HEK293 (cell line): ENCODE measurements around the gene UQCR11.

Experiments used
- HOXA7 ChIP-seq: sonication (generic); formaldehyde crosslinking; IDR thresholded peaks from 2 replicates; pipeline ENCODE4 v1.8.1; 2022; ENCODE audit warnings: missing genetic modification reagents, borderline replicate concordance
- HOXD13 ChIP-seq: sonication (generic); formaldehyde crosslinking; IDR thresholded peaks from 2 replicates; pipeline ENCODE4 v1.8.0; 2022; ENCODE audit warnings: missing genetic modification reagents, borderline replicate concordance
- KLF10 ChIP-seq: fragments of 450-650 bp; IDR thresholded peaks from 2 replicates; pipeline ENCODE4 v1.5.1; 2018; ENCODE audit warnings: missing biosample characterization, mild to moderate bottlenecking, missing genetic modification characterization
- TCF7L2 ChIP-seq: IDR thresholded peaks from 2 replicates; pipeline ENCODE4 v1.6.1; 2011; ENCODE audit warnings: low read depth, mild to moderate bottlenecking, inconsistent platforms, low read length, moderate library complexity, borderline replicate concordance
- ZBTB48 ChIP-seq: fragments of 450-650 bp; formaldehyde crosslinking; IDR thresholded peaks from 2 replicates; pipeline ENCODE4 v1.5.1; 2016; ENCODE audit warnings: missing biosample characterization, missing genetic modification characterization
- ZBTB8A ChIP-seq: fragments of 450-650 bp; formaldehyde crosslinking; IDR thresholded peaks from 2 replicates; pipeline ENCODE4 v1.5.1; 2016; ENCODE audit warnings: missing biosample characterization, missing genetic modification characterization
- ZFP3 ChIP-seq: fragments of 450-650 bp; formaldehyde crosslinking; IDR thresholded peaks from 2 replicates; pipeline ENCODE4 v1.5.1; 2016; ENCODE audit warnings: low read depth, missing biosample characterization, missing genetic modification characterization
- ZNF112 ChIP-seq: fragments of 450-650 bp; formaldehyde crosslinking; IDR thresholded peaks from 2 replicates; pipeline ENCODE4 v1.5.0; 2017; ENCODE audit warnings: missing biosample characterization, missing genetic modification characterization
- ZNF121 ChIP-seq: fragments of 450-650 bp; formaldehyde crosslinking; IDR thresholded peaks from 2 replicates; pipeline ENCODE4 v1.5.1; 2016; ENCODE audit warnings: missing biosample characterization, missing genetic modification characterization
- ZNF169 ChIP-seq: fragments of 450-650 bp; formaldehyde crosslinking; IDR thresholded peaks from 2 replicates; pipeline ENCODE4 v1.5.1; 2016; ENCODE audit warnings: missing biosample characterization, missing genetic modification characterization
- ZNF175 ChIP-seq: fragments of 450-650 bp; formaldehyde crosslinking; IDR thresholded peaks from 2 replicates; pipeline ENCODE4 v1.5.1; 2016; ENCODE audit warnings: missing biosample characterization, missing genetic modification characterization
- ZNF2 ChIP-seq: fragments of 450-650 bp; formaldehyde crosslinking; IDR thresholded peaks from 2 replicates; pipeline ENCODE4 v1.5.1; 2016; ENCODE audit warnings: missing biosample characterization, missing genetic modification characterization
- ZNF221 ChIP-seq: fragments of 450-650 bp; formaldehyde crosslinking; IDR thresholded peaks from 2 replicates; pipeline ENCODE4 v1.5.1; 2017; ENCODE audit warnings: missing biosample characterization, missing genetic modification characterization, borderline replicate concordance
- ZNF239 ChIP-seq: fragments of 450-650 bp; formaldehyde crosslinking; IDR thresholded peaks from 2 replicates; pipeline ENCODE4 v1.5.1; 2016; ENCODE audit warnings: missing biosample characterization, missing genetic modification characterization
- ZNF292 ChIP-seq: fragments of 450-650 bp; formaldehyde crosslinking; IDR thresholded peaks from 2 replicates; pipeline ENCODE4 v1.5.1; 2016; ENCODE audit warnings: low read depth, missing biosample characterization, missing genetic modification characterization, borderline replicate concordance
- ZNF354C ChIP-seq: fragments of 450-650 bp; formaldehyde crosslinking; IDR thresholded peaks from 2 replicates; pipeline ENCODE4 v1.5.1; 2016; ENCODE audit warnings: missing biosample characterization, missing genetic modification characterization, low read depth, borderline replicate concordance
- ZNF48 ChIP-seq: fragments of 450-650 bp; formaldehyde crosslinking; IDR thresholded peaks from 2 replicates; pipeline ENCODE4 v1.5.1; 2016; ENCODE audit warnings: missing biosample characterization, missing genetic modification characterization
- ZNF555 ChIP-seq: fragments of 450-650 bp; formaldehyde crosslinking; conservative IDR thresholded peaks from 2 replicates; pipeline ENCODE4 v1.5.1; 2017; ENCODE audit warnings: missing biosample characterization, mild to moderate bottlenecking, missing genetic modification characterization, inconsistent platforms
- ZNF624 ChIP-seq: fragments of 450-650 bp; formaldehyde crosslinking; IDR thresholded peaks from 2 replicates; pipeline ENCODE4 v1.5.1; 2017; ENCODE audit warnings: missing biosample characterization, missing genetic modification characterization
- ZNF626 ChIP-seq: fragments of 450-650 bp; sonication (Bioruptor Pico); formaldehyde crosslinking; IDR thresholded peaks from 2 replicates; pipeline ENCODE4 v1.5.1; 2018; ENCODE audit warnings: missing biosample characterization, missing genetic modification characterization, inconsistent platforms
- ZNF654 ChIP-seq: fragments of 450-650 bp; formaldehyde crosslinking; IDR thresholded peaks from 2 replicates; pipeline ENCODE4 v1.5.1; 2016; ENCODE audit warnings: low read depth, missing biosample characterization, missing genetic modification characterization
- ZNF664 ChIP-seq: fragments of 450-650 bp; formaldehyde crosslinking; IDR thresholded peaks from 2 replicates; pipeline ENCODE4 v1.5.1; 2016; ENCODE audit warnings: missing biosample characterization, missing genetic modification characterization
- ZNF791 ChIP-seq: fragments of 450-650 bp; formaldehyde crosslinking; IDR thresholded peaks from 2 replicates; pipeline ENCODE4 v1.5.1; 2016; ENCODE audit warnings: missing biosample characterization, missing genetic modification characterization
- TF ChIP-seq, protein P1 (sequence below): fragments of 450-650 bp; formaldehyde crosslinking; IDR thresholded peaks from 2 replicates; pipeline ENCODE4 v1.5.1; 2016; ENCODE audit warnings: missing biosample characterization, missing genetic modification characterization, borderline replicate concordance
- TF ChIP-seq, protein P2 (sequence below): fragments of 450-650 bp; formaldehyde crosslinking; IDR thresholded peaks from 2 replicates; pipeline ENCODE4 v1.5.1; 2016; ENCODE audit warnings: missing biosample characterization, missing genetic modification characterization
- TF ChIP-seq, protein P3 (sequence below): fragments of 450-650 bp; formaldehyde crosslinking; IDR thresholded peaks from 2 replicates; pipeline ENCODE4 v1.5.1; 2016; ENCODE audit warnings: missing biosample characterization, missing genetic modification characterization
- TF ChIP-seq, protein P4 (sequence below): fragments of 450-650 bp; formaldehyde crosslinking; IDR thresholded peaks from 2 replicates; pipeline ENCODE4; 2016; ENCODE audit warnings: missing biosample characterization, missing genetic modification characterization
- TF ChIP-seq, protein P5 (sequence below): fragments of 450-650 bp; formaldehyde crosslinking; optimal IDR thresholded peaks from 2 replicates; pipeline ENCODE3; 2016; ENCODE audit warnings: missing biosample characterization, mild to moderate bottlenecking, missing genetic modification characterization

Gene UQCR11

DNA sequence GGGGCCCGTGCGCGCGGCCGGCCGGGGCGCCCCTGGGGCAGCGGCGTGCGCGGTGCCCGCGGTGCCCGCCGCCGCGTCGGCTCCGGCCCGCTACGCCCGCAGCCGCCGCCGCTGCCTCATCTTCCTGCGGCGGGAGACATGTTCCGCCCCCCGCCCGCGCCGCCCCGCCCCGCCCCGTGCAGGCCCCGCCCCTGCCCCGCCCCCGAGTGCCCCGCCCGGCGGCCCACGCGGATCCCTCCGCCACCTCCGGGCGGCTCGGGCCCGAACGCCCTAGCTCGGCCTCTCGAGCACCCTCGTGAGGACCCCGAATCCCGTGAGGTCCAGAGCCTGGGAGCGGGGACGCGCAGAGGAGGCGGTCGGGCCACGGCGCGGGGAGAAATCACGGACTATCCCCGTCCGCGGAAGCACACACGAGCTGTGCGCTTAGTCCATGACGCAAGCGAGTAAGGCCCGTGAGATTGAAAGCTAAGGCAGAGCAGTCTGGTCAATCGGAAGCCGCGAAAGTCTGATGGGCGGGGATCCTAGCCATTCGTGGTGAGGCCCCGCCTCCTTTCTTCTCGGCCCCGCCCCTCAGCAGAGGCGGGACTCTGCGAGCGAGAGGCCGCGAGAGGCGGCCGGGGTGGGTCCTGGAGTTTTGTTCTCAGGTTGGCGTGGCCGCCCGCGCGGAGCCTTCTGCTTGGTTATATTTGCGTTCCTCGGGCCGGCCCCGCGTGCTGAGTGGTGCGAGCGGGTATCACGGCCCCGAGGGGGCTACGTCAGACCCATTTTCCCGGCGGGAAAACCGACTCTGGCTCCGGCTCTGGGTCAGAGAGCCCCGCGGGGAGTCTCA, 47.4 kb upstream of the UQCR11 start, which contains the start of gene TCF3 (continued):
- TF ChIP-seq, protein P1, sequence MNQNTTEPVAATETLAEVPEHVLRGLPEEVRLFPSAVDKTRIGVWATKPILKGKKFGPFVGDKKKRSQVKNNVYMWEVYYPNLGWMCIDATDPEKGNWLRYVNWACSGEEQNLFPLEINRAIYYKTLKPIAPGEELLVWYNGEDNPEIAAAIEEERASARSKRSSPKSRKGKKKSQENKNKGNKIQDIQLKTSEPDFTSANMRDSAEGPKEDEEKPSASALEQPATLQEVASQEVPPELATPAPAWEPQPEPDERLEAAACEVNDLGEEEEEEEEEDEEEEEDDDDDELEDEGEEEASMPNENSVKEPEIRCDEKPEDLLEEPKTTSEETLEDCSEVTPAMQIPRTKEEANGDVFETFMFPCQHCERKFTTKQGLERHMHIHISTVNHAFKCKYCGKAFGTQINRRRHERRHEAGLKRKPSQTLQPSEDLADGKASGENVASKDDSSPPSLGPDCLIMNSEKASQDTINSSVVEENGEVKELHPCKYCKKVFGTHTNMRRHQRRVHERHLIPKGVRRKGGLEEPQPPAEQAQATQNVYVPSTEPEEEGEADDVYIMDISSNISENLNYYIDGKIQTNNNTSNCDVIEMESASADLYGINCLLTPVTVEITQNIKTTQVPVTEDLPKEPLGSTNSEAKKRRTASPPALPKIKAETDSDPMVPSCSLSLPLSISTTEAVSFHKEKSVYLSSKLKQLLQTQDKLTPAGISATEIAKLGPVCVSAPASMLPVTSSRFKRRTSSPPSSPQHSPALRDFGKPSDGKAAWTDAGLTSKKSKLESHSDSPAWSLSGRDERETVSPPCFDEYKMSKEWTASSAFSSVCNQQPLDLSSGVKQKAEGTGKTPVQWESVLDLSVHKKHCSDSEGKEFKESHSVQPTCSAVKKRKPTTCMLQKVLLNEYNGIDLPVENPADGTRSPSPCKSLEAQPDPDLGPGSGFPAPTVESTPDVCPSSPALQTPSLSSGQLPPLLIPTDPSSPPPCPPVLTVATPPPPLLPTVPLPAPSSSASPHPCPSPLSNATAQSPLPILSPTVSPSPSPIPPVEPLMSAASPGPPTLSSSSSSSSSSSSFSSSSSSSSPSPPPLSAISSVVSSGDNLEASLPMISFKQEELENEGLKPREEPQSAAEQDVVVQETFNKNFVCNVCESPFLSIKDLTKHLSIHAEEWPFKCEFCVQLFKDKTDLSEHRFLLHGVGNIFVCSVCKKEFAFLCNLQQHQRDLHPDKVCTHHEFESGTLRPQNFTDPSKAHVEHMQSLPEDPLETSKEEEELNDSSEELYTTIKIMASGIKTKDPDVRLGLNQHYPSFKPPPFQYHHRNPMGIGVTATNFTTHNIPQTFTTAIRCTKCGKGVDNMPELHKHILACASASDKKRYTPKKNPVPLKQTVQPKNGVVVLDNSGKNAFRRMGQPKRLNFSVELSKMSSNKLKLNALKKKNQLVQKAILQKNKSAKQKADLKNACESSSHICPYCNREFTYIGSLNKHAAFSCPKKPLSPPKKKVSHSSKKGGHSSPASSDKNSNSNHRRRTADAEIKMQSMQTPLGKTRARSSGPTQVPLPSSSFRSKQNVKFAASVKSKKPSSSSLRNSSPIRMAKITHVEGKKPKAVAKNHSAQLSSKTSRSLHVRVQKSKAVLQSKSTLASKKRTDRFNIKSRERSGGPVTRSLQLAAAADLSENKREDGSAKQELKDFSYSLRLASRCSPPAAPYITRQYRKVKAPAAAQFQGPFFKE: no peak
- TF ChIP-seq HOXA7 (no peak), ZNF624 (tag by site-specific recombination) (no peak), ZNF112 (no peak), ZNF239 (tag by site-specific recombination) (0 out of 2 replicates have a peak, but pooled peaks have one; percentile 53), ZNF292 (no peak), KLF10 (peak; percentile 99), ZNF664 (0 out of 2 replicates have a peak, but pooled peaks have one; percentile 9), ZBTB8A (tag by site-specific recombination) (peak; percentile 77), ZNF121 (tag by site-specific recombination) (peak; percentile 67; the same call in 1 of the 2 replicates), ZBTB48 (tag by site-specific recombination) (no peak), TCF7L2 (no peak), ZNF221 (tag by site-specific recombination) (no peak), ZNF2 (tag by site-specific recombination) (peak; percentile 87), ZNF791 (no peak), ZNF654 (tag by site-specific recombination) (no peak), ZNF354C (tag by site-specific recombination) (no peak), HOXD13 (CRISPR knock-in tag) (no peak), ZNF555 (no peak), ZNF175 (tag by site-specific recombination) (no peak), ZNF169 (tag by site-specific recombination) (peak; percentile 88; the same call in 1 of the 2 replicates), ZFP3 (tag by site-specific recombination) (no peak), ZNF626 (no peak), ZNF48 (tag by site-specific recombination) (no peak)
- TF ChIP-seq, protein P2, sequence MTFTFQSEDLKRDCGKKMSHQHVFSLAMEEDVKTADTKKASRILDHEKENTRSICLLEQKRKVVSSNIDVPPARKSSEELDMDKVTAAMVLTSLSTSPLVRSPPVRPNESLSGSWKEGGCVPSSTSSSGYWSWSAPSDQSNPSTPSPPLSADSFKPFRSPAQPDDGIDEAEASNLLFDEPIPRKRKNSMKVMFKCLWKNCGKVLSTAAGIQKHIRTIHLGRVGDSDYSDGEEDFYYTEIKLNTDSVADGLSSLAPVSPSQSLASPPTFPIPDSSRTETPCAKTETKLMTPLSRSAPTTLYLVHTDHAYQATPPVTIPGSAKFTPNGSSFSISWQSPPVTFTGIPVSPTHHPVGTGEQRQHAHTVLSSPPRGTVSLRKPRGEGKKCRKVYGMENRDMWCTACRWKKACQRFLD (tag by site-specific recombination): peak; percentile 62; the same call in 1 of the 2 replicates
- TF ChIP-seq, protein P3, sequence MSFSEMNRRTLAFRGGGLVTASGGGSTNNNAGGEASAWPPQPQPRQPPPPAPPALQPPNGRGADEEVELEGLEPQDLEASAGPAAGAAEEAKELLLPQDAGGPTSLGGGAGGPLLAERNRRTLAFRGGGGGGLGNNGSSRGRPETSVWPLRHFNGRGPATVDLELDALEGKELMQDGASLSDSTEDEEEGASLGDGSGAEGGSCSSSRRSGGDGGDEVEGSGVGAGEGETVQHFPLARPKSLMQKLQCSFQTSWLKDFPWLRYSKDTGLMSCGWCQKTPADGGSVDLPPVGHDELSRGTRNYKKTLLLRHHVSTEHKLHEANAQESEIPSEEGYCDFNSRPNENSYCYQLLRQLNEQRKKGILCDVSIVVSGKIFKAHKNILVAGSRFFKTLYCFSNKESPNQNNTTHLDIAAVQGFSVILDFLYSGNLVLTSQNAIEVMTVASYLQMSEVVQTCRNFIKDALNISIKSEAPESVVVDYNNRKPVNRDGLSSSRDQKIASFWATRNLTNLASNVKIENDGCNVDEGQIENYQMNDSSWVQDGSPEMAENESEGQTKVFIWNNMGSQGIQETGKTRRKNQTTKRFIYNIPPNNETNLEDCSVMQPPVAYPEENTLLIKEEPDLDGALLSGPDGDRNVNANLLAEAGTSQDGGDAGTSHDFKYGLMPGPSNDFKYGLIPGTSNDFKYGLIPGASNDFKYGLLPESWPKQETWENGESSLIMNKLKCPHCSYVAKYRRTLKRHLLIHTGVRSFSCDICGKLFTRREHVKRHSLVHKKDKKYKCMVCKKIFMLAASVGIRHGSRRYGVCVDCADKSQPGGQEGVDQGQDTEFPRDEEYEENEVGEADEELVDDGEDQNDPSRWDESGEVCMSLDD: 0 out of 2 replicates have a peak, but pooled peaks have one; percentile 36
- TF ChIP-seq, protein P4, sequence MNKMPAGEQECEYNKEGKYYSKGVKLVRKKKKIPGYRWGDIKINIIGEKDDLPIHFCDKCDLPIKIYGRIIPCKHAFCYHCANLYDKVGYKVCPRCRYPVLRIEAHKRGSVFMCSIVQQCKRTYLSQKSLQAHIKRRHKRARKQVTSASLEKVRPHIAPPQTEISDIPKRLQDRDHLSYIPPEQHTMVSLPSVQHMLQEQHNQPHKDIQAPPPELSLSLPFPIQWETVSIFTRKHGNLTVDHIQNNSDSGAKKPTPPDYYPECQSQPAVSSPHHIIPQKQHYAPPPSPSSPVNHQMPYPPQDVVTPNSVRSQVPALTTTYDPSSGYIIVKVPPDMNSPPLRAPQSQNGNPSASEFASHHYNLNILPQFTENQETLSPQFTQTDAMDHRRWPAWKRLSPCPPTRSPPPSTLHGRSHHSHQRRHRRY (tag by site-specific recombination): peak; percentile 87; the same call in 1 of the 2 replicates
- TF ChIP-seq, protein P5, sequence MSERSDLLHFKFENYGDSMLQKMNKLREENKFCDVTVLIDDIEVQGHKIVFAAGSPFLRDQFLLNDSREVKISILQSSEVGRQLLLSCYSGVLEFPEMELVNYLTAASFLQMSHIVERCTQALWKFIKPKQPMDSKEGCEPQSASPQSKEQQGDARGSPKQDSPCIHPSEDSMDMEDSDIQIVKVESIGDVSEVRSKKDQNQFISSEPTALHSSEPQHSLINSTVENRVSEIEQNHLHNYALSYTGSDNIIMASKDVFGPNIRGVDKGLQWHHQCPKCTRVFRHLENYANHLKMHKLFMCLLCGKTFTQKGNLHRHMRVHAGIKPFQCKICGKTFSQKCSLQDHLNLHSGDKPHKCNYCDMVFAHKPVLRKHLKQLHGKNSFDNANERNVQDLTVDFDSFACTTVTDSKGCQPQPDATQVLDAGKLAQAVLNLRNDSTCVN (tag by site-specific recombination): peak; percentile 85
